ENCODE measurements around the gene AGTRAP.

The AGTRAP gene, protein sequence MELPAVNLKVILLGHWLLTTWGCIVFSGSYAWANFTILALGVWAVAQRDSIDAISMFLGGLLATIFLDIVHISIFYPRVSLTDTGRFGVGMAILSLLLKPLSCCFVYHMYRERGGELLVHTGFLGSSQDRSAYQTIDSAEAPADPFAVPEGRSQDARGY

GRCh38 chr1:11735854-11736745 lies at the start of gene AGTRAP:
Gene AGTRAP, plus strand, starts transcription at chr1:11736136. Its CDS starts 73 bp downstream, at chr1:11736209.
- peak; percentile 16 for DNase-seq

GRCh38 chr1:11688506-11688905 lies 47.4 kb upstream of the AGTRAP start:
- DNase-seq: no peak

- DNase-seq: no peak
These were observed 45.3 kb upstream of the AGTRAP start for GRCh38 chr1:11690397-11691301.

- no peak for DNase-seq
These were observed 44.5 kb upstream of the AGTRAP start, which contains the start of gene DRAXIN for GRCh38 chr1:11691302-11691914. Gene DRAXIN, plus strand, starts transcription at chr1:11691710. Its CDS starts 14,549 bp downstream, at chr1:11706259.

GRCh38 chr1:11691928-11692711 lies 43.8 kb upstream of the AGTRAP start:
- no peak for DNase-seq

GRCh38 chr1:11693024-11693590 lies 42.8 kb upstream of the AGTRAP start:
- DNase-seq: no peak

DNA sequence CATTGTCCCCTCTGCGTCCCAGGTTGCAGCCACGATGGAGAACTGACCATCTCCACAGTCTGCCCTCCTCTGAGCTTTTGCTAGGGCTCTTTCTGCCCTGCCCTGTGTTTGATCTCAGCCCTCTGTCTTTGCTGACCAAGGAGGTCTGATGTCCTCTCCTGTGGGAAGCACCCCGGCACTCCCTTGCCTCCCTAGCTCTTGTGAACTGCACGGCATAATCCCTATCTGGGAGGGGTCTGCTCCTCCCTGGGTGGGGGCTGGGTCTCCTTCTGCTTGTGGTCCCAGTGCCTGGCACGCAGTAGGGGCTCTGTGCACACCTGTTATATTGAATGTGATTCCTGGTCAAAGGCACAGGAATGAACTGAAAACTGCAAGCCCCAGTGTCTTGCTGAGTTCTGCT lies 42.0 kb upstream of the AGTRAP start:
- no peak for DNase-seq

DNA sequence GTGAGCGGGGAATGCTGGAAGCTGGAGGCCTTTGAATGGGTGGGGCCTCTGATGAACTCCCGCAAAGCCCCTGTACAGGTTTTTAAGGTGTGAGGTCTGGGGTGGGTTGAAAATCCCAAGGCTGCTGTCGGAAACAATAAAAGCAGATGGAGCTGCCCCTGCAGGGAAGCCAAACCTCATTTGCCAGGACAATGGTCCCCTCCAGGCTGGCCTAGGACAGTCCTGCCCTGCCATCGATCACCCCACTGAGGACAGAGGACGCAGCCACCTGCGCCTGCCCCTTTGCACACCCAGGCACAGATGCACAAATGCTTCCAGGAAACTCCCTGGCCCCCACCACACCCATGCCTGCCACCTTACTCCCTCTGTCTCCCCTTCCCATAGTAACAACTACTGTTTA lies 40.1 kb upstream of the AGTRAP start:
- DNase-seq: no peak

DNA sequence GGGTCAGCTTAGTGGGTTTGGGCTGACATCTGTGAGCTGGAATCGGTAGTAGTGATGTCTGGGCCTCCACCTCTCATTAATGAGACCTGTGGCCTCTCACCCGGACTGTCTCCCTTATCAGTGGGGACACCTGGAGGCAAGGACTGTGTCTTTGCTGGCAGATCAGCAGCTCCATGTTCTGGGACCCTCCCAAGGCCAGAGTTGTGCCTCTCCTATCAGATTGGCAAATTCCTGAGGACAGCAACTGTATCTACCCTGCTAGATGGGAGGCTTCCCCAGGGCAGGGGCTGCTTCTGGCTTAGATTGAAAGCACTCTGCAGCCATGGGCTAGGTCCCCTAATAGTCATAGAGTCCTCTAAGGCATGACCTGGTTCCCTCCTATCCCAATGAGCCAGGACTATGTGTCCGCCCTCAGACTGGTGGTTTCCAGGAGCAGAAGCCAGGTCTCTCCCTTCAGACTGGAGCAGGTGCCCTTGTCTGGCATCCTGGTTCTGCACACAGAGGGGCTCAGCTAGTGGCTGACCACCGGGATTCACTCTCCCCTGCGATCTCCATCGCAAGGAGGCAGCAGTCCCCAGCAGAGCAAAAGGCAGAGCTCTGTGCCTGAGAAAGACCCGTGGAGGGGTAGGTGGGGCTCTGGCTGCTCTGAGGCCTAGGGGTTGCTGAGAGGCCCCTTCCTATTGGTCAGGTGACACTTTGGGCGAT lies 38.6 kb upstream of the AGTRAP start:
- no peak for DNase-seq

DNA sequence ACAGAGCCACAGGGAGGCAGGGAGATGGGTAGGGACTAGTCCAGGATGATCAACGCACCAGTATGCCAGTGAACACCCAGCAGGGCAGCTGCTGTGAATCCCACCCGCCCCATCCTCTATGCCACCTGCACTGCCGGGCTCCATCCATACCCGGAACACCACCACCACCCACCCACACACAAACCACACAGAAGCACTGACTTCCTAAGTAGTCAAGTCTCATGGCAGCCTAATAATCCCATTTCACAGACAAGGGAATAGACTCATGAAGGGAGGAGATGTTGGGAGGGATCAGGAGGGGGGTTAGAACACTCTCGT lies 38.1 kb upstream of the AGTRAP start:
- DNase-seq: no peak

DNA sequence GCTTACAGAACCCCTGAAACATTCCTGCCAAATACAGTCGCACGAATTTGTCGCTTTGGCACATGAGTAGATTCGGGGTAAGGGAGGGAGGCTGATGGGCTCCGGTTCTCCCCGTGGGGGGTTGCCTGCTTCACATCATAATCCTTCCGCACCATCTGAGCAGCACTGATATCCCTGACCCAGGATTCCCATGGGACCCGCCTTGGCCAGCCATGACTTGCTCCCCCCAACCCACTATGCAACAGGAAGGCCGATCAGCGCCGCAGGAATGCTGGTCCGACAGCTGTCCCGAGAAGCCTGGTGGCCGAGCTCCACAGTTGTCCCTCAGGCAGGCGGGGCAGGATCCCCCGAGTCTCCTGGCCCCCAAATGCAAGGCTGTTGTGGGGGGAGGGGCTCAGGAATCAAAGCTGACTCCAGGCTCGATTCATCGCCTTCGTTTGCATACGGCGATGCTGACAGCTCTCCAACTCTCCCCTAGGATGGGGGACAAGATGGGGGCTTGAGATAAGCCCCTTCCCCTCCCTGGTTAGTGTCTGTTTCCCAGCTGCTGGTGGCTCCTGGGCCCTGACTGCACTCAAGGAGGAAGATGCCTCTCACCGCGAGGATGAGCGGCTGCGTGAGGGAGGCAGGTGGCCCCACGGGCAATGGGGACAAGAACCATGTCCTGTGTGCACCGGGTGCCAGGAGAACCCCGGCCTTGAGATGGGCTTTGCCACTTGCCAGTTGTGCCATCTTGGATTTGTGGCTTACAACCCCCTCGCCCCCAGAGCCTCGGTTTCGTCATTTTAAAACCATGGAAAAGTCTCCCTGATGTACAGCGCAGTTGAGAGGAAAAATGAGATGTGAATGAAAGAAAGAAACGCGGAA lies 35.1 kb upstream of the AGTRAP start:
- no peak for DNase-seq

DNA sequence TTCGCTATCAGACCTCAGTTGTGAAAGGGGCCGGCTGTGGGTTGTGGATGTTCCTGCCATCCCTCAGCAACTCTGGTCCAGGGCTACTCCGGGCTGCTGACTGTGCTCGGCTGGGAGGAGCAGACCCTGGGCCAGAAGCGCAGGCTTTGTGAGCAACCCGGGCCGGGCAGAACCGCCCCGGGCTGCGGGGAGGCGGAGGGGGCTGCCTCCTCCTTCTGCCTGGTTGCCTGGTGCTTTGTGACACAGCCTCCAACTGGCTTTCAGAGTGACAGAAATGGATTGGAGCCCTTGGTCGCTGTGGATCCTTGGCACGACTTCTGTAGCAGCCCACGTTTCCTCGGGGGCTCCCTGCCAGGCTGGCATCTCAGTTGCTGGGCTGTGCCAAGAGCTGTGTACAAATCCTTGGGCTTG lies 34.4 kb upstream of the AGTRAP start:
- no peak for DNase-seq

DNA sequence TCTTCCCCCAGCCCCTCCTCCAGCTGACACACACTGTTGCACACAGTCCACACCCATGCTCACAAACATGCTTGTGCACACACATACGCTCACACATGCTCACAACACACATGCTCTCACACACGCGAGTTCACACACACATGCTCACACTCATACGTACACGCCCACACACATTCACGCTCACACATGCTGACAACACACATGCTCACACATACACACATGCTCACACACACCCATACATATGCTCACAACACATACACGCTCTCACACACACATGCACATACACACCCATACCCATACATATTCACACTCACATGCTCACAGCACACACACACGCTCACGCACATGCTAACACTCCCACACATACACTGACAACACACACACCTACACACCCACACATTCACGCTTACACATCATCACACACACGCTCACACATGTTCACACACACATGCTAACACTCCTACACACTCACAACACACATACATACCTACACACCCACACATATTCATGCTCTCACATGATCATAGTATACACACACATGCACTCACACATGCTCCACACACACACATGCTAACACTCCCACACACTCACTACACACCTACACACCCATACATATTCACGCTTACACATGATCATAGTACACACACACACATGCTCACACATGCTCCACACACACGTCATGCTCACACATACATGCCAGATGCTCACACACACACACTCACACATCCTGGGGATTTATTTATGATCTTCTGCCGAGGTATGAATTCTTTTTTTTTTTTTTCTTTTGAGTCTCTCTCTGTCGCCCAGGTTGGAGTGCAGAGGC lies 33.7 kb upstream of the AGTRAP start:
- no peak for DNase-seq

DNA sequence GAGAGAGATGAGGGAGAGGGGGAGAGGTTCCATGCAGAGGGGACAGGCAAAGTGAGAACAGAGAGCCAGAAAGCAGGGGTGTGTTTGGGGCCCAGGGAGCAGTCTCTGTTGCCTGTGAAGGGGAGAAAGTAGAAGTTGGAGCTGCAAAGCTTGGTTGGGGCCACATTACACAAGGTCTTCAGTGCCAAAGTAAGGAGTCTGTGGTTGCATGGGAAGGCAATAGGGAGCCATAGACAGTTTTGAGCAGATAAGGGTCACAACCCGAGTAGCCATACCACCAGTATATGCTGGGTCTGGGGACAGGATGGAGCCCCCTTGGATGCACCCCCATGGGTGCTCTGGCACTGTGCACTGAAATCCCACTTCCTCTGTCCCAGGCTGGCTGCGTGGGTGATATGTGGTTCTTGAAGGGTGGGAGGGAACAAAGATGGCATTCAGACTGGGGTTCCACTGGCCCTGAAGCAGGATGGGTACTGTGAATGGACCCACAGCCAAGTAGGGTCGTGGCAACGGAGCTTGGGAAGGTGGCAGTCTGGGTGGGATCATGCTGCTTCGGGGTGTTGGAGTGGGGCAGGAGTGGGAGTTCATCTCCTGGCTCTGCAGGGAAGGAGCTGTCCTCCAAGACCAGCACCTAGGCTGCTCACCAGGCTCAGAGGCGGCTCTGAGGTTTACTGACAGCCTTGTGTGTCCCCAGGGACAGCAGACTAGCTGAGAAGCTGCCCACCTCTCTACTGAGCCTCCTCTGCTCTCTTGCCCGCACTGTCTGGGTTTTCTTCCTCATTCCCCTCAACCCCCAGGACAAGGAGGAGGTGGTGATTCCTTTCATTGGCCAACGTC lies 32.4 kb upstream of the AGTRAP start:
- no peak for DNase-seq

DNA sequence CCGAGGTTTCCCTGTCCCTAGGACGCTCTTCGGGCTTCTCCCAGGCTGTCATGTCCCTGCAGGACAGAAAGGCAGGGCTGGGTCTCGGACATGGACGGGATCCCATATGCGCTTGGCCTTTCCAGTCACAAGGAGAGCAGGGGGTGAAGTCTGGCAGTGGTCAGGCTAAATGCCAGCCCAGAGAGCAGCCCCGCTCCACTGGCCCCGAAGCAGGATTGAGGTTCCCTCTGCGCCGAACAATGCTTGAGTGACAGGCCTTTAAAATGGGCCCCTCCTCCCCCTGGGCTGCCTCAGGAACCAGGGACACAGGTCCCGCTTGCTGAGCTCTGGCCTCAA lies 31.8 kb upstream of the AGTRAP start:
- DNase-seq: no peak

DNA sequence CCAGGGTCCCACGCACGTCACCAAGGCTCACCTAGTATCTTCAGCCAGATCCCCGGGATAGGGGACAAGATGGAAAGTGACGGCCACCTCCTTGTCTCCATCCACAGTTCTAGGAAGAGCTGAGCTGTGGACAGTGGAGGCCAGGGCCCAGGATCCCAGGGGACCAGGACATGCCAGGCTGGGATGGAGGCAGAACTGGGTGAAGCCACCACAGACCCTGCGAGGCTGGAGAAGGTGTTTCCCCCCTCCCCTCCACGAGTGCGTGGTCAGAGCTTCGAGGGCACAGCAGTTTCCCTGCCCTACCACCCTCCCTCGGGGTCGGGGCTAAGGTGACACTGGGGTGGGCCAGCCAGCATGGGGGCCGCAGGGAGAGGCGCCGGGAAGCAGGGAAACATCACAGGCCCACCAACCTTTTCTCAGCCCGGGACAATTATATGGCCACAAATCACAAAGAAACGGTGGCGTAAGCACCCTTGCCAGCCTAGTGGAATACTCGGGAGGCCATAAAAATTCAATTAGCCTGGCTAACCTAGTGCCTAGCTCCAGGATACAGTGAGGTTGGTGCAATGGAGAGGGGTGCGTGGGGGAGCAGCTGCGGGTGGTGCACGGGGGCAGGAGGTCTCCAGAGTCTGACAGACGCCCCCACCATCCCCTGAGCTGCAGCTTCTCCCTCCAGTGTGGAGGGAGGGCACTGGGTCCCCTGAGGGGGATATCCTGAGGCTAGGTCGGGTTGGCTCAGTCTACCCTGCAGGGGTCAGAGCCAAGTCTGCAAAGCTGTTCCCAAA lies 31.1 kb upstream of the AGTRAP start:
- no peak for DNase-seq

DNA sequence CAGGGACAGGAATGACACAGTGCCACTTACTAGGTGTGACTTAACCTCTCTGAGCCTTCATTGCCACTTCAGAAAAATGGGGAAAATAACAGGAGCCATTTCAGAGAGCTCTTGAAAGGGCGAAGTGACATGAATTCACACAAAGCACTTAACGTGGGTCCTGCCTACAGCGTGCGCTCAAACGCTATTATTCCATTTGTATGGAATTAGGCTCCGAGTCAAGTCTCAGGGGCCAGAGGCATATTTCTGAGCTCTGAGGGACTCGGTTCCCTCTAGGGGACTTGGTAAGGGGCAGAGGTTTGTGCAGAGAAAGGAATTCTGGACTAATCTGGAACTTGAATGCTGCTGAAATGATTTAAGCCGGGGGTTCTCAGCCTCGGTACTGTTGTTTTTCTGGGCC lies 30.3 kb upstream of the AGTRAP start:
- DNase-seq: no peak

- no peak for DNase-seq
These were observed 29.6 kb upstream of the AGTRAP start for GRCh38 chr1:11706292-11706691.
